Measurements from ENCODE around the gene RTCA. TPM values are rescaled to one million over a fixed set of nuclear protein-coding genes. Genes with fewer than 3 reads are reported as not detected.

RTCA gene

DNA sequence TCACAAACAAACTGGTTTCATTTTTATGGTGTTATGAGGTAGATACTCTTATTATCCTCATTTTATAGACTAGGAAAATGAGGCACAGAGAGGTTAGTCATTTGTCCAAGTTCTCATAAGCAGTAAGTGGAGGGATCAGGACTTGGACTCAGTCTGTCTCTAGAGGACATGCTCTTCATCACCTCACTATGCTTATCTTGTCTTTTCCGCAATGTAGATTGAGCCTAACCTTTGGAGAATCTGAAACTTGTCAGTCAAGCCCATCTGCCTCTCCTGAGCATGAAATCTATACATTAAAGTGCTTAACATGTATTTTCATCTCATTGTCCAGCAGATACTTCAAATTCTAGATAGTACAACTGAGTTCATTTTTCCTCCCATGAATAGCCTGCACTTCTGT lies 74.5 kb downstream of the RTCA start:
- H2AFZ ChIP-seq (ENCODE audit: low read length): no peak overlapping the region
- no peak overlapping the region for H3K9ac ChIP-seq (ENCODE audit: low read depth, low read length, poor library complexity)
- DNase-seq (ENCODE audit: low spot score): no peak
- no peak overlapping the region for H3K4ac ChIP-seq (ENCODE audit: low read length)
- WGBS, 2 donors (ENCODE audit: extremely low coverage in 2 of 2, insufficient read length in 2 of 2, insufficient replicate concordance in 1 of 2): no CpG with 5 or more reads among the region's 1 CpG
- H3K18ac ChIP-seq (ENCODE audit: low read length): no peak overlapping the region
- H3K4me1 ChIP-seq (ENCODE audit: control insufficient read depth in 2 of 2, insufficient read depth in 1 of 2, low read depth in 1 of 2, low read length in 2 of 2): peaks cover 0 to 2% of the 10 kb centered on the region in 2 donors
- H2BK15ac ChIP-seq (ENCODE audit: low read length): no peak overlapping the region
- no peaks in the 10 kb centered on the region for H3K9me3 ChIP-seq (replicated peaks in 1 of 2; ENCODE audit: control insufficient read depth in 2 of 2, insufficient read depth in 1 of 2, low read depth in 1 of 2, low read length in 2 of 2)
- no peaks in the 10 kb centered on the region for H3K79me1 ChIP-seq (ENCODE audit: low read depth, low read length)
- no peak overlapping the region for H3K23ac ChIP-seq (ENCODE audit: low read depth, low read length, poor library complexity)
- no peak overlapping the region for H4K91ac ChIP-seq (ENCODE audit: low read depth, low read length, poor library complexity)
- H2AK5ac ChIP-seq (ENCODE audit: low read depth, low read length): no peak overlapping the region
- no peaks in the 10 kb centered on the region for H3K36me3 ChIP-seq (replicated peaks in 1 of 2; ENCODE audit: control insufficient read depth in 2 of 2, insufficient read depth in 2 of 2, low read length in 2 of 2)
- H3K14ac ChIP-seq (ENCODE audit: low read length): no peak overlapping the region
- no peak overlapping the region for H2BK120ac ChIP-seq (ENCODE audit: low read depth, low read length)
- peaks cover 0 to 4% (median 0%) of the 10 kb centered on the region in 3 experiments for H3K27me3 ChIP-seq (ENCODE audit: control insufficient read depth in 3 of 3, insufficient read depth in 3 of 3, low read depth in 1 of 3, low read length in 3 of 3)
- H2BK12ac ChIP-seq (ENCODE audit: low read length): no peak overlapping the region
- H4K8ac ChIP-seq (ENCODE audit: low read depth, low read length): no peak overlapping the region
- no peak overlapping the region for H3K27ac ChIP-seq (replicated peaks; ENCODE audit: low read length)
- no peak overlapping the region for H3K4me3 ChIP-seq (ENCODE audit: low read length in 2 of 2)
- no peak overlapping the region for H2BK5ac ChIP-seq (ENCODE audit: low read length)
- no peak overlapping the region for H3K4me2 ChIP-seq (ENCODE audit: insufficient read depth, low read length, poor library complexity, severe bottlenecking)

DNA sequence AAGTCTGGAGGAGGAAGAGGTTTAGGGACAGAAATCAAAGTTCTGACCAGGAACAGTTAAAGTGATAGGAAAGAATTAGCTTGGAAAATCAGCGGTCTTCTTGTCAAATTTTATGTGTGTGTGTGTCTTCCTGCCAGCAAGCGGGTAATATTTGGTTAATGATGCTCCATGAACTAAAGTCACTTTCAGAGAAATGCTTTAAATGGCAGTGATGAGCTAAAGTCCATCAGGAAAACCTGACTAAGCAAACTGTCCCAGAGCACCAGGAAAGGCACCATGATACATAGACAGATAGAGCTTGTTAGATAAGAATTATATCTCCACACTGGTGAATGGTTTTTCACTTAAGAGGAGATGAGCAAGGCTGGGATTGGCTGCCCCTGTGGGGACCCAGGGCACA lies 76.3 kb downstream of the RTCA start:
- H4K91ac ChIP-seq (ENCODE audit: low read depth, low read length, poor library complexity): no peak overlapping the region
- H3K9me3 ChIP-seq (replicated peaks in 1 of 2; ENCODE audit: control insufficient read depth in 2 of 2, insufficient read depth in 1 of 2, low read depth in 1 of 2, low read length in 2 of 2): no peaks in the 10 kb centered on the region
- no peak overlapping the region for H2BK120ac ChIP-seq (ENCODE audit: low read depth, low read length)
- H3K9ac ChIP-seq (ENCODE audit: low read depth, low read length, poor library complexity): no peak overlapping the region
- no peak overlapping the region for H3K27ac ChIP-seq (replicated peaks; ENCODE audit: low read length)
- no peak overlapping the region for H2AFZ ChIP-seq (ENCODE audit: low read length)
- no peak overlapping the region for H2BK5ac ChIP-seq (ENCODE audit: low read length)
- no peak overlapping the region for H4K8ac ChIP-seq (ENCODE audit: low read depth, low read length)
- peaks cover 0 to 2% of the 10 kb centered on the region in 2 donors for H3K4me1 ChIP-seq (ENCODE audit: control insufficient read depth in 2 of 2, insufficient read depth in 1 of 2, low read depth in 1 of 2, low read length in 2 of 2)
- H3K4me2 ChIP-seq (ENCODE audit: insufficient read depth, low read length, poor library complexity, severe bottlenecking): no peak overlapping the region
- H3K4me3 ChIP-seq (ENCODE audit: low read length in 2 of 2): no peak overlapping the region
- no peak overlapping the region for H3K4ac ChIP-seq (ENCODE audit: low read length)
- H3K18ac ChIP-seq (ENCODE audit: low read length): no peak overlapping the region
- no peaks in the 10 kb centered on the region for H3K36me3 ChIP-seq (replicated peaks in 1 of 2; ENCODE audit: control insufficient read depth in 2 of 2, insufficient read depth in 2 of 2, low read length in 2 of 2)
- no CpG with 5 or more reads among the region's 2 CpGs for WGBS, 2 donors (ENCODE audit: extremely low coverage in 2 of 2, insufficient read length in 2 of 2, insufficient replicate concordance in 1 of 2)
- no peak overlapping the region for H3K23ac ChIP-seq (ENCODE audit: low read depth, low read length, poor library complexity)
- H2BK15ac ChIP-seq (ENCODE audit: low read length): no peak overlapping the region
- no peak overlapping the region for H2BK12ac ChIP-seq (ENCODE audit: low read length)
- H3K79me1 ChIP-seq (ENCODE audit: low read depth, low read length): no peaks in the 10 kb centered on the region
- H3K27me3 ChIP-seq (ENCODE audit: control insufficient read depth in 3 of 3, insufficient read depth in 3 of 3, low read depth in 1 of 3, low read length in 3 of 3): peaks cover 0 to under 1% (median 0%) of the 10 kb centered on the region in 3 experiments
- no peak overlapping the region for H3K14ac ChIP-seq (ENCODE audit: low read length)
- DNase-seq (ENCODE audit: low spot score): no peak
- no peak overlapping the region for H2AK5ac ChIP-seq (ENCODE audit: low read depth, low read length)

Small RNA genes lying within 50 kb of the gene (small RNA-seq; reads per million reads assigned to genes)
- not detected for gene AL445928.1 (ENCODE audit: insufficient read depth)
- not detected for gene MIR553 (ENCODE audit: insufficient read depth)
